Neural cell (in vitro differentiated cells): ENCODE data around the gene TMEM258. TPM values are rescaled to one million over a fixed set of nuclear protein-coding genes. Genes with fewer than 3 reads are reported as not detected.

Source experiments
- H2AFZ ChIP-seq: fragments of 200-600, 300-800 bp; sonication (generic), shearing (Covaris generic); 2 replicates; pipeline ENCODE4 v1.6.0; 2014; ENCODE audit warnings: low read depth, mild to moderate bottlenecking, antibody characterized with exemption, low read length, moderate library complexity
- H3F3A ChIP-seq: fragments of 200-600 bp; shearing (Covaris generic); 2 replicates; pipeline ENCODE4 v1.6.1; 2016; ENCODE audit warnings: mild to moderate bottlenecking, moderate library complexity, mixed read lengths, antibody characterized with exemption, low read length; ENCODE audit not compliant: insufficient read depth, poor library complexity, severe bottlenecking
- H3K27ac ChIP-seq: fragments of 200-600, 300-800 bp; sonication (generic), shearing (Covaris generic); 2 replicates; pipeline ENCODE4 v1.5.1; 2014; ENCODE audit warnings: mild to moderate bottlenecking, low read length, moderate library complexity
- H3K27me3 ChIP-seq: fragments of 300-800, 200-600 bp; sonication (generic), shearing (Covaris generic); 2 replicates; pipeline ENCODE4 v1.6.0; 2014; ENCODE audit warnings: mild to moderate bottlenecking, low read depth, low read length, moderate library complexity; ENCODE audit not compliant: insufficient read depth
- H3K36me3 ChIP-seq: fragments of 300-800, 200-600 bp; sonication (generic), shearing (Covaris generic); 2 replicates; pipeline ENCODE4 v1.5.1; 2014; ENCODE audit warnings: mild to moderate bottlenecking, antibody characterized with exemption, low read length, moderate library complexity; ENCODE audit not compliant: insufficient read depth
- H3K4me2 ChIP-seq: fragments of 300-800, 200-600 bp; sonication (generic), shearing (Covaris generic); 2 replicates; pipeline ENCODE4 v1.6.0; 2014; ENCODE audit warnings: mild to moderate bottlenecking, low read length
- H3K4me3 ChIP-seq: fragments of 300-800, 200-600 bp; sonication (generic), shearing (Covaris generic); 2 replicates; pipeline ENCODE4 v1.5.1; 2014; ENCODE audit warnings: mild to moderate bottlenecking, low read length, moderate library complexity
- H3K79me2 ChIP-seq: fragments of 200-600 bp; shearing (Covaris generic); replicated peaks from 2 replicates; pipeline ENCODE4 v1.6.0; 2014; ENCODE audit warnings: mild to moderate bottlenecking, low read length, moderate library complexity; ENCODE audit not compliant: insufficient read depth
- H3K9ac ChIP-seq: fragments of 300-800, 200-600 bp; sonication (generic), shearing (Covaris generic); 2 replicates; pipeline ENCODE4 v1.6.1; 2016; ENCODE audit warnings: mild to moderate bottlenecking, low read length, mixed read lengths
- H3K9me2 ChIP-seq: fragments of 200-600 bp; shearing (Covaris generic); 2 replicates; pipeline ENCODE4 v1.6.1; 2016; ENCODE audit warnings: mild to moderate bottlenecking, low read length, mixed read lengths; ENCODE audit not compliant: insufficient read depth
- H3K9me3 ChIP-seq: fragments of 200-600, 300-800 bp; sonication (generic), shearing (Covaris generic); 2 replicates; pipeline ENCODE4 v1.6.1; 2016; ENCODE audit warnings: mild to moderate bottlenecking, mixed run types, low read length, moderate library complexity, mixed read lengths
- H4K20me1 ChIP-seq: fragments of 200-600 bp; shearing (Covaris generic); 2 replicates; pipeline ENCODE4 v1.6.1; 2016; ENCODE audit warnings: mild to moderate bottlenecking, mixed run types; ENCODE audit not compliant: insufficient read depth
- CTCF ChIP-seq: fragments of 450-650 bp; IDR thresholded peaks from 2 replicates; pipeline ENCODE4 v1.5.1; 2014; ENCODE audit warnings: antibody characterized with exemption, mild to moderate bottlenecking, moderate library complexity; ENCODE audit not compliant: poor library complexity, severe bottlenecking
- EP300 ChIP-seq: fragments of 450-650 bp; conservative IDR thresholded peaks from 2 replicates; pipeline ENCODE4 v1.6.1; 2014; ENCODE audit warnings: antibody characterized with exemption, mild to moderate bottlenecking, moderate library complexity; ENCODE audit not compliant: poor library complexity, severe bottlenecking
- EZH2 ChIP-seq: fragments of 200-600, 300-800 bp; shearing (Covaris generic), sonication (generic); IDR thresholded peaks from 2 replicates; pipeline ENCODE4 v1.6.1; 2014; ENCODE audit warnings: antibody characterized with exemption, low read length, borderline replicate concordance, mild to moderate bottlenecking; ENCODE audit not compliant: insufficient read depth, poor library complexity, severe bottlenecking
- MXI1 ChIP-seq: fragments of 450-650 bp; conservative IDR thresholded peaks from 2 replicates; pipeline ENCODE4 v1.6.1; 2014; ENCODE audit warnings: antibody characterized with exemption, mild to moderate bottlenecking; ENCODE audit not compliant: poor library complexity, severe bottlenecking
- POLR2AphosphoS5 ChIP-seq: IDR thresholded peaks from 2 replicates; pipeline ENCODE4 v1.6.1; 2012
- RAD21 ChIP-seq: fragments of 450-650 bp; conservative IDR thresholded peaks from 2 replicates; pipeline ENCODE4 v1.6.1; 2014; ENCODE audit warnings: antibody characterized with exemption, mild to moderate bottlenecking, moderate library complexity
- REST ChIP-seq: IDR thresholded peaks from 2 replicates; pipeline ENCODE4 v1.6.1; 2012; ENCODE audit warnings: borderline replicate concordance
- SMC3 ChIP-seq: fragments of 450-650 bp; conservative IDR thresholded peaks from 2 replicates; pipeline ENCODE4 v1.6.1; 2014; ENCODE audit warnings: antibody characterized with exemption, mild to moderate bottlenecking, moderate library complexity; ENCODE audit not compliant: poor library complexity
- TAF1 ChIP-seq: IDR thresholded peaks from 2 replicates; pipeline ENCODE4 v1.6.1; 2012; ENCODE audit warnings: low read depth
- polyA plus RNA-seq: library from polyadenylated mRNA; depleted of rRNA; stranded (reverse); fragments of >200 nt; gene quantifications from 2 replicates; pipeline ENCODE4 v1.2.3, GENCODE V29; 2014

Gene TMEM258
- polyA plus RNA-seq, 1 donor from 2014 or later = 134 TPM

GRCh38 chr11:61749591-61750217, 42.7 kb downstream of the TMEM258 start:
- no peak overlapping the region for H3K4me2 ChIP-seq
- no peak overlapping the region for H3K27ac ChIP-seq

GRCh38 chr11:61747967-61748285, 44.5 kb downstream of the TMEM258 start:
- H3K27ac ChIP-seq = no peak overlapping the region
- H3K4me3 ChIP-seq = no peak overlapping the region
- peaks cover 10% of the 10 kb centered on the region for H3K27me3 ChIP-seq
- no peaks in the 10 kb centered on the region for H3F3A ChIP-seq
- H3K9me3 ChIP-seq = no peaks in the 10 kb centered on the region
- no peaks in the 10 kb centered on the region for H3K79me2 ChIP-seq
- no peaks in the 10 kb centered on the region for H4K20me1 ChIP-seq
- H2AFZ ChIP-seq = no peak overlapping the region
- no peaks in the 10 kb centered on the region for H3K9me2 ChIP-seq
- no peak overlapping the region for H3K9ac ChIP-seq
- no peak overlapping the region for H3K4me2 ChIP-seq
- TF ChIP-seq MXI1 (no peak), REST (no peak), POLR2AphosphoS5 (no peak), EP300 (no peak), EZH2 (no peak), CTCF (no peak), TAF1 (no peak), SMC3 (no peak), RAD21 (no peak)
- no peaks in the 10 kb centered on the region for H3K36me3 ChIP-seq

More at GRCh38 chr11:61749591-61750217, 42.7 kb downstream of the TMEM258 start:
- no peak overlapping the region for H3K4me3 ChIP-seq
- H3F3A ChIP-seq = no peaks in the 10 kb centered on the region
- H3K36me3 ChIP-seq = no peaks in the 10 kb centered on the region
- TF ChIP-seq CTCF (no peak), EZH2 (no peak), EP300 (no peak), RAD21 (no peak), MXI1 (no peak)
- H3K9me2 ChIP-seq = no peaks in the 10 kb centered on the region
- no peaks in the 10 kb centered on the region for H3K9me3 ChIP-seq
- no peaks in the 10 kb centered on the region for H4K20me1 ChIP-seq
- H3K27me3 ChIP-seq = peaks cover 15% of the 10 kb centered on the region
- no peaks in the 10 kb centered on the region for H3K79me2 ChIP-seq
- no peak overlapping the region for H2AFZ ChIP-seq
- H3K9ac ChIP-seq = no peak overlapping the region
